Measurements from ENCODE around the gene RYR1.
A peak's percentile ranks its signal among the peaks of the same experiment; 100 is the strongest.
"Not testable (repeated sequence)": the region's sequence is repeated elsewhere in the genome, so short reads cannot be mapped to it uniquely, and the experiment has no call there.

RYR1 gene

DNA sequence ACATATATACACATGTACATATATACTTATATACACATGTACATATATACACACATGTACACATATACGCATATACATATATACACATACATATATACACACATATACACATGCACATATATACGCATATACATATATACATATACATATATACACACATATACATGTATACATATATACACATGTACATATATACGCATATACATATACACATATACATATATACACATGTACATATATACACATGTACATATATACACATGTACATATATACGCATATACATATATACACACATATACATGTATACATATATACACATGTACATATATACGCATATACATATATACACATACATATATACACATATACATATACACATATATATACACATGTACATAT lies 169.4 kb downstream of the RYR1 start:
- DNase-seq, result not testable (repeated sequence)

DNA sequence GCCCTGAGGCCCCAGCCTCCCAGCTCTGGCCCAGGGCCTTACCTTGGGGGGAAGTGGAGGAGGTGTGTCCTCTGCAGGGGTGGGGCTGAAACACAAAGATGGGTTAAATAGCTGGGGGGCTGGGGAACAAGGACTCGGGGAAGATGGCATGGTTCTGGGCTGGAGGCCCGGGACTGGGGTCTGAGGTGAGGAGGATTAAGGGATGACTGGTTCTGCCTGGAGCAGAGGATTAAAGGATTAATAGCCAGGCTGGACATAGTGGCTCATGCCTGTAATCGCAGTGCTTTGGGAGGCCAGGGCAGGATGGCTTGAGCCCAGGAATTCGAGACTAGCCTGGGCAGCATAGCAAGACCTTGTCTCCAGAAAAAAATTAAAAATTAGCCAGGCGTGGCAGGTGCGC lies 172.6 kb downstream of the RYR1 start:
- DNase-seq, result no peak

DNA sequence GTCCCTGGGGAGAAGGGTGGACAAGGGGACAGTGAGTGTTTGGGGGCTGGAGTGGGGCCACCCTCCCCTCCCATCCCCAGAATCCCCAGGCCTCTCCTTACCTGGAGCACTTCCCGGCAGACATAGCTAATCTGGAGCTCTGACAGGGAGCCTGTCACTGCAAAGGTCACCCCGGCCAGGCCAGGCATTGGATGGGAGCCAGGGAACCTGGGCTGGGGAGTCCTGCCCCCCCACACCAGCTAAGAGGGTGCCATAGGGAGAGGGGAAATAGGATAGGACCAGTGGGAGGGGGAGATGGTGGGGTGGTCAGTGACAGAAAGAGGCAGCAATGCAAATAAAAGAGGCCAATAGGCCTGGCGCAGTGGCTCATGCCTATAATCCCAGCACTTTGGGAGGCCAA lies 180.8 kb downstream of the RYR1 start:
- DNase-seq, result no peak

DNA sequence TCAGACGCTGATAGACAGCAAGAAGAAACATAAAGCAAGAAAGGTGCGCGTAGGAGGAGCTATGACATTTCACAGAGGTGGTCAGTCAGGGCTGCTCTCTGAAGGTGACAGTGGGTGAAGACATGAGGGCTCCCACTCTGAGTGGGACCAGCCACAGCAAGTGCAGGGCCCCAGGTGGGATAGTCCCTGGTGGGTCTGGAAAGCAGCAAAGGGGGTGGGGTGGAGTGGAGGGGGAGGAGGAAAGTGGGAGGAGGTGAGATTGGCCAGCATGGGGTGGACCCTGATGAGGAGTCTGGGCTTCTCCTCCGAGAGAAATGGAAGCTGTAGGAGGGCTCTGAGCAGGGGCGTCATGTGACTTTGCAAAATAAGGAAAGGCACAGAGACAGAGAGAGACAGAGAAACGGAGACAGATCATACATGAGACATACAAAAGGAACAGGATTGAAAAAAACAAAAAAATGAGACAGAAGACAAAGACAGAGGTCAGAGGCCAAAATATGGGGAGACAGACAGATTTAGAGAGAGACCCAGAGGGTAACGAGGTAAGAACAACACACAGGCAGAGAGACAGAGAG lies 181.6 kb downstream of the RYR1 start:
- DNase-seq, result no peak

DNA sequence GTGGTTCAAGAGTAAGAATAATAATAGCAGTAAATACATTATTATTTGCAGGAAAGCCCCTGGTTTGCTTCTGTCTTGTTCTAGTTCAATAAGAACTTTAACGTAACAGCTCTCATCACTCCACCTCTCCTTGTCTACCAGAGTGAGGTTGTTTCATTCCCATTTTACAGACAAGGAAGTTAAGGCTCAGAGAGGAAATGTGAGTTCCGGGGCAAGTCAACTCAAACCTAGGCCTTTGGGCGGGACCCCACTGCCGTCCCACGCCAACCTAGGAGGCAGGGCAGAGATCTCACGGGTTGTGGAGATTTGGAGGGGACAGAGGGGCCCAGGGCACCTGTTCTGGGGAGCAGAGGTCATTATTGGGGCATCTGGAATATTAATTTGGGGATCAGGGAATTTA lies 182.8 kb downstream of the RYR1 start:
- DNase-seq, result no peak

DNA sequence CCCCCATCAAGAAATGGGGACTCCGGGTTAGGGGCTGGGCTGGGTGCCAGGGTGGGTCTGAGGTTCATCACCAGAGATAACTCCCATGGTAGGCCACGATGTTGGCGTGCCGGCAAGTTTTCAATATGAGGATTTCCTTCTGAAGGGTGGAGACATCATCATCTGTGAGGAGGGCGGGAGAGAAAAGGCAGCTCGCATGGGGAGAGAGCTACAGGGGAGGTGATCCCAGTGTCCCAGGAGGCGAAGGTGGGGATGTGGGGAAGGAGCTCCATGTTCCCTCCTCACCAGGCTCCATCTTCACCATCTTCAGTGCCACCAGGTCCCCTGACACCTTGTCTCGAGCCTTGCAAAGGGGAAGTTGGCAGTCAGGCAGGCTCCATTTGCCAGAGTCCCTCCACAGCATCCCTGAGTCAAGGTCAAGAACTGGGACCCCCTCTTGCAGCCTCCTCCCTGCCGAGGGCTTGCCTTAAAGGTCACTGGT lies 183.8 kb downstream of the RYR1 start:
- DNase-seq, result peak in 1 of 51 donors; percentile 6

DNA sequence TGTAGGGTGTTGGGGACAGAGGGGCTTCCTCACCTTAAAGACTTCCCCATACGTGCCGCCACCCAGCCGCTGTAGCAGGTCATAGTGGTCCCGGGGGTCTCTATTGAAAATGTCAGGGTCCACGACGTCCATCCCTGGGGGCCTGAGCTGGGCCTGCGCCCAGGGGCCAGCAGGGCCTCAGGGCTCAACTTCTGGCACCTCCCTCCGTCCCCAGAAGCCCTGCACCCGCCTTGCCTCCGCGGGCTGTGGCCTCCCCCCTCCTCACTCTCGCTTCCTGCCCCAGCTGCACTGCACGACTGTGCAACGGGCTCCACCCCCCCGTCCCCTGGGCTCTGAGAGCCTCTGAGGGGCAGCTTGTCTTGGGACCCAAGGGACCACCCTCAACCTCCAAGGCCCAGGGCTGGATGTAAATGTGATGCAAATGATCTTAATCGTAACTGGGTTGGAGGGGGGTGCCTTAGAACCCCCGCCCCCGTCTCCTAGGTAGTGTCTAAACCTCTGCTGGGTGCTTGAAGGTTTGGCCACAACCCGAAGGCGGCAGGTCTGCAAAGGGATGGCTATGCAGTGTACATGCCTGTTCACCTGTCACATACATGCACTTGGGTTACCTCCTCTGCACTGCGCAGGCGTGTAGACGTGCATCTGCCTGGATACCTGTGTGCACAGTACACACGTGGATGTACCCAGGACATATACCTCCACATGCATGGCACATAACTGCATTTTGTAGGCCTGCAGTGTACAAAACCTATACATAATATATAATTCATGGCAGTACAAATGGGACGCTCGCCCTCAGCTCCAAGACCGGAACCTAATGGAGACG lies 184.5 kb downstream of the RYR1 start, which contains the start of gene MAP4K1:
Gene MAP4K1 (minus strand): TSS at position 190 of the 826 bp plus-strand sequence. CDS start 58 bp downstream, at position 132.
- DNase-seq, result peak in 16 of 51 donors; percentile 6 to 36 (median 26)

DNA sequence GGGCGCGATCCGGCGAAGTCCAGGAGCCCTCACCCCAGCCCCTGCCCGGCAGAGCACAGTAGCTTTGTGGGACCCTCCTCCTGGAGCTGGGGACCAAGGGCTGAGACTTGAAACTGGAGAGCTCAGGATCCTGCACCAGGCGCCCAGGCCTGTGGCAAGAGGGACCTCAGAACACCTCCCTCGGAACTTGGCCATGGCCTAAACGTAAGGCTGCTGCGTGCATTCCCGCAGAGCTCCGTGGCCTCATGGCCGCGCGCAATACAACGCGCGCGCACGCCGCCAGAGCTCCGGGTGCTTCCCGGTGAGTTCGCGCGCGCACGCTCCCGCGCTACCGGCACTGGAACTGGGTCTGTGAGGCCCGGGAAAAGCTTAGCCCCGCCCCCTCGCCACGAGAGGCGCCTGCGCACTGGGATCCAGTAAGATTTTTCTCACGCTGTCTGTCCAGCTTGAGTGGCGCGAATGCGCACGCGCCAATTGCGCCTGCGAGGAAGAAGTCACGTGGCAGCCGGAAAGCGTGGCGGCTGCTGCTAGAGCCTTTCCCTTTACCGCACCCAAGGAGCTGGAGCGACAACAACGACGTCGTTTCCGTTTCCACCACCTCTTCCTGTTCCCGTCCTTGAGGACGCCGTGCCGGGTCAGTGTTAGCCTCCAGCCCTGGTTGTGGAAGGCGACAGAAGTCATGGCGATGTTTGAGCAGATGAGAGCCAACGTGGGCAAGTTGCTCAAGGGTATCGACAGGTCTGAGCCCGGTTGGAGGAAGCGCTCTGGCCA lies 185.3 kb downstream of the RYR1 start, which contains the start of gene EIF3K:
Gene EIF3K (plus strand): TSS at position 599 of the 771 bp plus-strand sequence. CDS start 81 bp downstream, at position 680.
- peak; percentile 91 to 100 (median 98) for DNase-seq

DNA sequence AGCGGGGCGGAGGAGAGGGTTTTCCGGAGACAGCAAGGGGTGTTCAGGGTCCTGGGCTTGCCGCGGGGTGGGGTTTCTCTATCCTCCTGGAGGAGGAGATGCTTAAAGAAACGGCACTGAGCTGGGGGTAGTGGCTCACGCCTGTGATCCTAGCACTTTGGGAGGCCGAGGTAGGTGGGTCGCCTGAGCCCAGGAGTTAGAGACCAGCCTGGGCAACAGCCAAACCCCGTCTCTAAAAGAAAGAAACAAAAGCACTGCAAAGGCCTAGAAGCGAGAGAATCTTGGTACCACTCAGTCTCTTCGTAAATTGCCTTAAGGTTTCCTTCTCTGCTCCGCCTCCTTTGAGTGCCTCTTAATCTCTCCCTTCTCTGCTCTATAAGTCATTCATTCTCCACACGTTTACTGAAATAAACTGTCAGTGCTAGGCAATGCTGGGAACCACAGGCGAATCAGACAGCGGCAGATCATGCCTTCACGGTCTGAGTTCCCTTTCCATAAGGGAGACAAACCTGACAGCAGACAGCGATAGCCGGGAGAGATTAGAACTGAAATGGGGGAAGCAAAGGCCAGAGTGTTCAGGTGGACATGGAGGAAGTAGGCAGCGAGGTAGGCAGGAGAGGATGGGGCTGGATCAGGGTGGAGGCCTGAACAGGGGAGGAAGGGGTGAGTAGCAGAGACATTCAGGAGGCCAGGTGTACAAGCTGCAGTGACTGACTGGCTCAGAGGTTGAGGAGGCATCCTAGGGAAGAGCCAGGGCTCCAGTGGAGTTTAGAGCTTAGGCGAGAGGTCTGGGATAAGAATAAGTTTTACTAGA lies 186.1 kb downstream of the RYR1 start:
- no peak for DNase-seq

DNA sequence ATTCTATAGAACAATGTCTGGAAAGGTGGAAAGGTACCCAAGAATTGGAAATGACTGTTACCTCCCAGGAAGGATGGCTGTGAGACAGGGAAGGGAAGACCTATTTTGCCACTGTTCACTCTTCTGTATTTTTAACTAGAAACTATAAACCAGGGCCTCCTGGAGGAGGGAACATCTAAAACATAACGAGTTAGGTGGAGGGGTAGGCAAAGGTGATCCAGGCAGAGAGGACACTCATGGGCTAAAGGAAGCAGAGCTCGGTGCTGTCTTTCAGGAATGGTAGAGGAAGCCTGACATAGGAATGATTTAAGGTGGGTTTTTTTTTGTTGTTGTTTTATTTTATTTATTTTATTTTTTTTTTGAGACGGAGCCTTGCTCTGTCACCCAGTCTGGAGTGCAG lies 191.3 kb downstream of the RYR1 start:
- no peak for DNase-seq

DNA sequence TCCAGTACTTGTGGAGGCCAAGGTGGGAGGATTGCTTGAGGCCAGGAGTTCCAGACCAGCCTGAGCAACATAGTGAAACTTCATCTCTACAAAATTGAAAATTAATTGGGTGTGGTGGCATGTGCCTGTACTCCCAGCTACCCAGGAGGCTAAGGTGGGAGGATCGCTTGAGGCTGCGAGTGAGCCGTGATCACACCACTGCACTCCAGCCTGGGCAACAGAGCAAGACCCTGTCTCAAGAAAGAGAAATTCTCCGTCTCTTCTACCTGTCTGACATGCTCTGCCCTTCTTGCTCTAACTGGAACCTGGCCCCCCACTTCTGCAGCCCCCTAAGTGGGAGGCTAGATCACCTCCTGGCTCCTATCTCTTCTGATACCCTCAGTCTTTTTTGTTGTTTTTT lies 192.9 kb downstream of the RYR1 start:
- no peak for DNase-seq

DNA sequence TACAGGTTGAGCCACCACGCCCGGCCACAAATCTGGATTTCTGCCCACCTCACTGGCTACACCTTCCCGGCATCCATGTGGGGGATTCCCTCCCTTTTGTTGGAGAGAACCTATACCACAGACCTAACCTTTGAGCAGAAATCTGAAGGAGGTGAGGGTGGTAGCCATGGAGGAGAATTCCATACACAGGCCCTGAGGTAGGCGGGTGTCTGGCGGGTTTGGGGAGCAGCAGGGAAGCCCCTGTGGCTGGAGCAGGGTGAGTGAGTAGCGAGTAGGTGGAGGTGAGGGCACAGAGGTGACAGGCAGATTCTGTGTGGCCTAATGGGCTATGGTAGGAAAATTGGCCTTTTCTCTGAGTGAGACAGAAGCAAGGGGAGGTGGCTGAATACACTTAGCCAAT lies 196.1 kb downstream of the RYR1 start:
- no peak for DNase-seq

DNA sequence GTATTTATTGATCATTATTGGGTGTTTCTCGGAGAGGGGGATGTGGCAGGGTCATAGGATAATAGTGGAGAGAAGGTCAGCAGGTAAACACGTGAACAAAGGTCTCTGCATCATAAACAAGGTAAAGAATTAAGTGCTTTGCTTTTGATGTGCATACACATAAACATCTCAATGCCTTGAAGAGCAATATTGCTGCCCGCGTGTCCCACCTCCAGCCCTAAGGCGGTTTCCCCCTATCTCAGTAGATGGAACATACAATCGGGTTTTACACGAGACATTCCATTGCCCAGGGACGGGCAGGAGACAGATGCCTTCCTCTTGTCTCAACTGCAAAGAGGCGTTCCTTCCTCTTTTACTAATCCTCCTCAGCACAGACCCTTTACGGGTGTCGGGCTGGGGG lies 197.8 kb downstream of the RYR1 start:
- DNase-seq, result not testable (repeated sequence)

DNA sequence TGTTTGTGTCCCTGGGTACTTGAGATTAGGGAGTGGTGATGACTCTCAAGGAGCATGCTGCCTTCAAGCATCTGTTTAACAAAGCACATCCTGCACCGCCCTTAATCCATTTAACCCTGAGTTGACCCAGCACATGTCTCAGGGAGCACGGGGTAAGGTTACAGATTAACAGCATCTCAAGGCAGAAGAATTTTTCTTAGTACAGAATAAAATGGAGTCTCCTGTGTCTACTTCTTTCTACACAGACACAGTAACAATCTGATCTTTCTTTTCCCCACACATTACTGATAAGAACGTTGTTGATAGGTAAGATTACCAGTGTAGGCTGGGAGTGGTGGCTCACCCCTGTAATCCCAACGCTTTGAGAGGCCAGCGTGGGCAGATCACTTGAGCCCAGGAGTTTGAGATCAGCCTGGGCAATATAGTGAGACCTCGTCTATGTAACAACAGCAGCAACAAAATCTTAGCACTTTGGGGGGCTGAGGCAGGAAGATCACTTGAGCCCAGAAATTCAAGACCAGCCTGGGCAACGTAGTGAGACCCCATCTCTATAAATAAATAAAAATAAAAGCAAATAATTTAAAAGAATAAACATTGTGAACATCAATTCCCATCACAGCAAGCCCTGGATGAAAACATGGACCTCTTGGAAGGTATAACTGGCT lies 198.5 kb downstream of the RYR1 start:
- DNase-seq, result not testable (repeated sequence)

DNA sequence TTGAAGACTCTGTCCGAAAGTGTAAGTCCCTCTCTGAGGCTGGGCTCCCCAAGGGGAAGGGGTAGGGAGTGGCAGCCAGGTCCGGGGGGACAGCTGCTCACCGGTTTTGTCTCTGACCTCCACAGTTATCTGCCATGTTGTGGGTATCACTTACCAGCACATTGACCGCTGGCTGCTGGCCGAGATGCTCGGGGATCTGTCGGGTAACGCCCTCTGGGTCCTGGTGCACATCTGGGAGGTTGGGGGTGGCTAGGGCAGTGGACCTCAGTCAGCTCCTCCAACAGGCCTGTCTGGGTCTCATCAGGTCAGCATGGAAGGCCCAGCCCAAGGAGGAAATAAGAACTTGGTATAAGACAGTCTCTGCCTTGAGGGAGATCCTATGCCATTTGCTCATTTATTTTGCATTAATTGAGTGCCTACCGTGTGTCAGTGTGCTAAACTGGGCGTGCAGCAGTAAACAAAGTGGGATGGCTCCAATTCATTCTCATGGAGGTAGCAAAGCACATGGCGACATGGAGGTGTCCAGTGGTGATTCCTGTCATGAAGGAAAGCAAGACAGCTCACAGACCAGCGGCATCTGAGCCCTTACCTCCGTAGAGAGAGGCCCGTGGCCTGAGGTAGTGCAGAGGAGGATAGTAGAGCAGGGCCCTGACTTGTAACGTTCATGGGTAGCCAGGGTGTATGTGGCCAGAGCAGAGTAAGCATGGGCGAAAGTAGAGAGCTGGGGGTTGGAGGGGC lies 199.2 kb downstream of the RYR1 start:
- no peak for DNase-seq

DNA sequence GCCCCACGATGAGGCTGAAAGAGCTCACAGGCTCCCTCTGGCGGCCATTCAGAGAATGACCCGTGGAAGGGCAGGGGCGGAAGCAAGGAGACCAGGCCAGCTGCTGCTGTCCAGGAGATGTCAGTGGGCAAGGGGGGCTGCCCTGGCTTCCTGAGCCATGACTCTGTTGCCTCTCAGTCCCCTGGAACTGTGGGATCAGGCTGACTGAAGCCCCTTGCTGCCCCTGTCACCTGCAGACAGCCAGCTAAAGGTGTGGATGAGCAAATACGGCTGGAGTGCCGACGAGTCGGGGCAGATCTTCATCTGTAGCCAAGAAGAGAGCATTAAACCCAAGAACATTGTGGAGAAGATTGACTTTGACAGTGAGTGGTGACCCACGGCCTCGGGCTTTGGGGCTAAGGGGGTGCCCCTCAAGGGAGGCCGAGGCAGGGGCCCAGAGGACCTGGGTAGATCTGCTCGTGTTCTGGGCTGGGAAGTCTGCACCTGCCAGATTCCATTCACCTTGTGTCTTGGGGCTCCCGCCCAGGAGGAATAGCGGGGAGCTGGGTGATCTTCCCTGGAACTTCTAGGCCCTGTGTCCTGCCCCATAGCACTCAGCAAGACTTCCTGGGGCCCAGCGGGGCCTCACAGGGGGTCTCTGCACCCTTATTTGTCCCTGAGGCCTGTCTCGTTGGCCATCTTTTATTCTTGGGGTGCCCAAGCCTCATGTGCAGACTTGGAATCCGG lies 201.4 kb downstream of the RYR1 start:
- peak in 47 of 51 donors; percentile 7 to 78 (median 40) for DNase-seq

DNA sequence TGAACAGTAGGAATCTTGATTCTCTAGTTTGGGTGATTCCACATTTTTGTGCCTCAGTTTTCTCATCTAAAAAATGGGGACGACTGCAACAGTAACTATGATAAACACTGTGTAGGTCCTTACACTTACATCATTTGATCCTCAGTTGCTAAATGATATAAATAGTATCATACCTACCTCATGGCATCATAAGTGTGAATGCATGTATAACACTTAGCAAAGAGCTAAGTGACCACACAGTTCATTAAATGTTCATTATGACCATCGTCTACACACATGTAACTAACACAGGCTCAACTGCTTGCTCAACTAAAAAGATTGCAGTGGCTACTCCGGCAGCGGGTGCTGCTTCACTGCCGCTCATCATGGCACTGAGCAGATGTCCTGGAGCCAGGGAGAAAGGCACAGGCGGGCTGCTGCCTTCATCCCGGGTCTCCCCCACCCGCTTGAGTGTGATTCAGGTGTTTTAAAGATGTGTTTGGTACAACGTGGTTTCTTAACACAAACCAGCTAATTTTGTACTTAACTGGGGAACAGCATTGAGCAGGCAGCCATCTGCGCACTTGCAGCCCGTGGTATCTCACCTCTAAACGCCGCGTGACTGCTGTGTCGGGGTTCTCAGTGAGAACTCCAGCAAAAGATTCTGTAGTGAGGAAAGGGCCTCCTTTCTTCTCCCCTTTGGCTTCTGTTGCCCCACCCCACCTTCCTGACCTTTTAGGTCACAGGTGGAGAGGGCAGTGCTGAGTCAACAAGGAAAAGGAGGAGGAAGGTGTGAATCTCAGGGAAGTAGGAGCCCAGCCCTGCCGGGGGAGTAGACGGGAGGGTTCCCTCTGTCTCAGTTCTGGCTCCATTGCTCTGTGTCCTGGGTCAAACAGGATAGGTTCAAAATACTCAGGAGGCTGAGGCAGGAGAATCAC lies 202.2 kb downstream of the RYR1 start:
- no peak for DNase-seq
